UCSD-AML1 (cell line): ENCODE data around the gene TSPAN5.

ENCODE experiments used
- DNase-seq: peaks from one replicate; lab custom pipeline; 2025; ENCODE audit not compliant: unreplicated experiment; lab: John Stamatoyannopoulos, UW

TSPAN5 gene

DNA sequence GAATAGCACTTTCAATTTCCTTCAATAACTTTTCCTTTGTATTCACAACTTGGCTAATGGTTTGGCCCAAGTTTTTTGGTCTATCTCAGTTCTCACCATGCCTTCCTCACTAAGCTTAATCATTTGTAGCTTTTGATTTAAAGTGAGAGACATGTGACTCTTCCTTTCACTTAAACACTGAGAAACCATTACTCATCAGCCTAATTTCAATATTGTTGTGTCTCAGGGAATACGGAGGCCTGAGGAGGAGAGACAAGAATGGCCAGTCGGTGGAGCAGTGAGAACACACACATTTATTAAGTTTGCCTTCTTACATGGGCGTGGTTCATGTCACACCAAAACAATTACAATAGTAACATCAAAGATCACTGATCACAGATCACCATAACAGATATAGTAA lies 56.7 kb downstream of the TSPAN5 start:
- DNase-seq, result no peak

DNA sequence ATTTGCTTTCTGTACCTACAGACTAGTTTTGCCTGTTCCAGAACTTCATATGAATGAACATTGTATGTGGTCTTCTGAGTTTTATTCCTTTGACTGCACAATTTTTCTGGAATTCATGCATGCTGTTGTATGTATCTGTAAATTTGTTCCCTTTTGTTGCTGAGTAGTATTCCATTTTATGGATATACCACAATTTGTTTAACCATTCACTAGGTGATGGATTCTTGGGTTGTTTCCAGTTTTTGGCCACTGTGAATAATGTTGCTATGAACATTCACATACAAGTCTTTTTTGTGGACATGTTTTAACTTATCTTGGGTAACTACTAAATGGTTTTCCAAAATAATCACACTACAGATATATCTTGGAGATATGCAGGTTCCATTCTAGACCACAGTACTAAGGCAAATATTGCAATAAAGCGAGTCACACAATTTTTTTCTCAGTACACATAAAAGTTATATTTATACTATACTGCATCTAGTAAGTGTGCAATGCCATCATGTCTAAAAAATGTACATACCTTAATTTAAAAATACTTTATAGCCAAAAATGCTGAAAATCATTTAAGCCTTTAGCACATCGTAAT lies 58.7 kb downstream of the TSPAN5 start:
- no peak for DNase-seq

DNA sequence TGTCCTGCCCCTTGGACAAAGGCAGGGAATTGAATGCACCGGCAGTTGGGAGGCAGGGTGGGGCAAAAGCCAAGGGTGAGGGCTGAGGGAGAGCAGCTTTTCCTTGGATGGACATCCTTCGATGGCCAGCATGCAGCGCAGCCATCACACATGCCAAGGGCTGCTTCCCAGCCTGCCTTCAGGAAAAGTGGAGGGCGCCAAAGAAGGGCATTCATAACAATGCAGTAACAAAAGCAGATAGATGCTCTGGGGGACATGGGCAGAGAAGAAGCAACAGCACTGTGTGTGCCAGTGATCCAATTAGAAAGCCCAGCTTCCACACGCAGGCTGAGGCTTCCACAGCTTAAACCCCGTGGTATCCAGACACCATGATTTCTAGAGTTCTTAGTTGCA lies 71.5 kb downstream of the TSPAN5 start:
- no peak for DNase-seq

DNA sequence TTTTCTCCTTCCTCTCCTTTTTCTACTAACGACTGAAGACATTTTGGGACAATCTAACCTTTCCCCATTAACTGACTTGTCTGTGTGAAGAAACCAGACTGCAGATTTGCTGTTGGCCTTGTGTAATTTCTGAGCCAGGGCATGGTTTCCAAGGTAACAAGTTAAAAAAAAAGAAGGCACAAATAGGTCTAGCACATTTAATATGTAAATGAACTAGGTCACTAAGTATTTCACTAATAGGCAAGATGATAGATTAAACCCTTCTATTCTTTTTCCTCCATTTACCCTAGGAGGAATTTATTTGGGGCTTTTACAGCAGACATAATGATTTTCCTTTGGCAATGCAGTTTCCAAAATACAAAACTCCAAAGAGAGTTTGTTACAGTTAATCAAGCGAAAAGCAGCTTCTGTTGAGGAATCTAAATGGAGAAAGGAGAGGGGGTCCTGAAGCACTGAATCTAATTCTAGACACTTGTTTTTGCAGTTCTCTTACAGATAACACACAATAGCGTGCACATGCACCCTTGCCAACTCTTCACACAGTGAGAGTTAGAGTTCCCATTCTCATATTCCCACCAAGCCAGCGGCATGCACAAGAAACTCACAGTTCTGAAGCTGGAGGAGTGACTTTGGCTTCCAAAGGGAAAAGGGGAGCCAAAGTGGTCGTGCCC lies 72.0 kb downstream of the TSPAN5 start:
- no peak for DNase-seq

DNA sequence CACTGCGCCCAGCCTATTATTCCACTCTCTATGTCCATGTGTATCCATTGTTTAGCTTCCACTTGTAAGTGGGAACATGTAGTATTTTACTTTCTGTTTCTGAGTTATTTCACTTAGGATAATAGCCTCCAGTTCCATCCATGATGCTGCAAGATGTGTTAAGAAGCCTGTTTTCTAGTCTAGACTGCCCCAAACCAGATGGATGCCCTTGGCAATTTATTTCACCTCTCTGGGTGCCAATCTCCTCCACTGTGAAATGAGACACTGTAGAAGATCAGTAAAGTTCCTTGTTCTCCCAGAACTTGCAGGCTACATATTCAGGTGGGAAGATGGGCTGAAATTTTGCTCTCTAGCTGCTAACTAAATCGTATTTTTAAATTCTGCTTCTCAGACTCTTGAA lies 72.8 kb downstream of the TSPAN5 start:
- no peak for DNase-seq

DNA sequence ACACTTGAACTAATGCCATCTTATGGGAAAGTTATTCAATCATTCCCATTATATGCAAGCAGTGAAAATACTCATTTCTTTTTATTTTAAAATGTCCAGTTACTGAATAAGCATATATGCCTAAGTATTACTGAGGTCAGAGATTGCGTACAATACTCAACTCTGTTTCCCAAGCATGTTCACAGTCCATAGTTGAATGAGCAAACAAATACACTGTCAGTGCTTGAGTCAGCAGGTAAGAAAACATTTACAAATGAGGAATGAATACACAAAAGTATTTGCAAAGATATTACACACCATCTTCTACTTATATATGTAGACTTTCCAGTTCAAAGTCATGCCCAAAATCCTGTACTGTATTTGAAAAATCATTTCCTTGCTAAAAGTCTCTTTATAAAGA lies 74.1 kb downstream of the TSPAN5 start:
- DNase-seq, result no peak

DNA sequence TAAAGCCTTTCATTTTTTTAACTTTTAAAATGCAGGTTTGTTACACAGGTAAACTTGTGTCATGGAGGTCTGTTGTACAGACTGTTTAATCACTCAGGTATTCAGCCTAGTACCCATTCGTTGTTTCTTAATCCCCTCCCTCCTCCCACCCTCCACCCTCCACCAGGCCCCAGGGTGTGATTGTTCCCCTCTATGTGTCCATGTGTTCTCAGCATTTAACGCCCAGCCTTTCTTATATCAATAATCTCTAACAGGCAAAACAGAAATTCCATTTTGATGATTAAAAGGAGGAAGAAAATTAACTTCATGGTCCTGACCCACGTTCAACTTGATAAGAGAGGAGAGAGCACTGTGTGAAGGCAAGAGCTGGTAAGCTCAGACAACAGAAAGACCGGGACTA lies 75.1 kb downstream of the TSPAN5 start:
- no peak for DNase-seq

DNA sequence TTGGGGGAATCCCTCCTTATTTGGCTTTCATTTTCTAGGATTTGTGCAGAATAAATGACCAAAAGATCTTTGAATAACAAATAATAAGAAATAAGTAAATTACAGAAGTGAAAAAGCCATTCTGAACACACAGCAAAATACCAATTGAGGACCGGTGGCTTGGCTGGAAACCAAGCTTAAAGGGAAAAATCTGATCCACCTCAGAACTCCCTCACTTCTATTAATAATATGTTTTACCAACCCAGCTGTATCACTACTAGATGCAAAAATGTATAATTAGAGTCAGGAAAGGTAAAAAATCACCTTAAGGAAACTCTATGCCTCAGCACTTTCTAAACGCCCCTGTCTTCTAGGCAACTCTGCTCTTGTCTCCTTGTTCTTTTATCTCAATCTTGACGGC lies 77.3 kb downstream of the TSPAN5 start:
- no peak for DNase-seq

DNA sequence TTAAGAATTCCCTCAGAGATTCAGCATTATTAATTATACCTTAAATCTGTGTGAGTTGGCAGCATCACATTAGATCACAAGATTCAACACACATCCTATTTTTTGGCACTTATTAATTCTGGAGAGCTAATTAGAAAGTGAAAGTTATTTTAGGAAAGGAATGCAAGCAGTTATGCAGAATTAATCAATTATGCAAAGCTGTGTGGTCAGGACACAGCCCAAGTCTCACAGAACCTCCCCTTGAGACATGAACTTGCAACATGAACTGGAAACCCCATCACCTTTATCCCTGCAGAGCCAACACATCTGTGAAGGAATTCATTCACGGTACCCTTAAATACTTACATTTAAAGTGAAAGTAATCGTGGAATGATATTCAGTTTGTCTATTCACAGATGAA lies 80.5 kb downstream of the TSPAN5 start:
- DNase-seq, result no peak

DNA sequence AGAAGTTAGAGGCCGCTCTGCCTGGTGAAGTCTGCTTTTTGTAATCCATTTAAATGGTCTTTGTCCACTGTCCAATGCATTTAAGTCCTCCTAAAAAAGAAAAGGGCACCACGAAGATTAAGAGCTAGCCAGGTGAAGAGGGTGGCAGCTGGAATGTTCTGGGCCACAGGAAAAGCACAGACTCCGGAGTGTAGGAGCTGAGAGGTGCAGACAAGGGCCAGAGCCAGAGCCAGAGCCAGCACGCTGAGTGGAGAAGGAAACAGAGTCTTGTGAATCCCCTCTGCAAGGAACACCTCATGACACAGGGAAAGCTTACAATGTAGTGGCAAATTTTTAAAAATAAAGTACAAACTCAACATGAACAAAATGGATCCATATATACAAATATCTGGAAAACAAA lies 83.6 kb downstream of the TSPAN5 start:
- DNase-seq, result no peak

DNA sequence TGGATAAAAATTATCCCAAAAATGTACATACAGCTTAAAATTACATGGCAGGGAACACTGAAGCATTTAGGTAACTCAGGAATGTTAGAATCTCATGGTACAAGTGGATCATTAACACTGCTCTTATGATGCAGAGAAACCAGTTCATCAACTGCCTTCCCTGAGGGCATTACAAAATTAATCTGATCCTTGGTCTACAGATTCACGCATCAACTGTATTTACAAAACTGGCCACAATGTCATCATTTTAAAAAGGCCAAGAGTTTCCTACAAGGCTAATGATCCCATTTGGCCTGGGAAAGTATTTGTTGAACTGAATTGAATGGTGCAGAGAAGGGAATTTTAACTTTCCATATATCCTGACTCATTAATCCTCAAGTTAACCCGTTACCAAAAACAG lies 84.6 kb downstream of the TSPAN5 start:
- DNase-seq, result no peak

DNA sequence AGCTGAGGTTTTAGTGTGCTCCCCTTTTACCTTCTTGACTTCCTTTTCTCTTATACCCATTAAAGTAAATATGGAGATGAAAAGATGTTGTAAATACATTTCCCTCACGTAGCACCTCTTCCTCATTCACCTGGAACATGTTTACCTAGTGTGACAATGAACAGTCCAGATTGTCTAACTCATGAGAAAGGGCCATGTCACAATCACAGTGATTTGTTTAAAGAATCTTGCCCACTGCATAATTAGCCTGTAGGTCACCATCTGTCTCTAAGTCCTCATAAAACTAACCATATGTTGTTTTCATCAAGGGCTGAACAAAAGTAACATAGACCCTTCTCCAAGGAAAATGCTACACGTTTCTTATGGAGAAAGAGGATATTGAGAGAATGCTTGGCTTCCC lies 85.7 kb downstream of the TSPAN5 start:
- DNase-seq, result no peak

DNA sequence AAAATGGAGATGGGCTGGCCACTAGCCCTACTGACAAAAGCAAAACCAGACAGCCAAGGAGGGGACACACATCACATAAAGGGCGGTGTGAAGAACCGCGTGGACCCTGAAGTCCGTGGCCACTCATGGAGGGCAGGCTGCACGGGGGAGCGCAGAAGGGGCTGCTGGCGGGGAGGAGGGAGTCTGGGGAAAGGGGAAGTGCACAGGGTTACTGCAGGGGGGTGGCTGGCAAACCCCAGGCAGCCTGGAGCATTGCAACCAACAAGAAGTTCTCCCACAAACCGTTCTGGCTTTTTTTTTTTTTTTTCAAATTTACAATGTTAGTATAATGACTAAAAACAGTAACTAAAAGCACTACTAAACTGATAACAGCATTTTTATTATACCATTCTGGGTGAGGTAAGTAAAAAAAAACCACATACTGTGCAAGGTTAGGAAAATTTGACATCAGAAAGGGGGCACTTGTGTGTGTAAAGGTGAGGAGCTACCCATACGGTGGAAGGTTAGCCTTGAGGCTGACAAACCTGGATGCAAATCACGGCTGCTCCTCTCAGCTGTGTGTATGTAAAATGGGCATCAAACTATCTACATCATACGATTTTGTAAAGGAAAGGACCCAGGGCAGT lies 87.1 kb downstream of the TSPAN5 start:
- no peak for DNase-seq

DNA sequence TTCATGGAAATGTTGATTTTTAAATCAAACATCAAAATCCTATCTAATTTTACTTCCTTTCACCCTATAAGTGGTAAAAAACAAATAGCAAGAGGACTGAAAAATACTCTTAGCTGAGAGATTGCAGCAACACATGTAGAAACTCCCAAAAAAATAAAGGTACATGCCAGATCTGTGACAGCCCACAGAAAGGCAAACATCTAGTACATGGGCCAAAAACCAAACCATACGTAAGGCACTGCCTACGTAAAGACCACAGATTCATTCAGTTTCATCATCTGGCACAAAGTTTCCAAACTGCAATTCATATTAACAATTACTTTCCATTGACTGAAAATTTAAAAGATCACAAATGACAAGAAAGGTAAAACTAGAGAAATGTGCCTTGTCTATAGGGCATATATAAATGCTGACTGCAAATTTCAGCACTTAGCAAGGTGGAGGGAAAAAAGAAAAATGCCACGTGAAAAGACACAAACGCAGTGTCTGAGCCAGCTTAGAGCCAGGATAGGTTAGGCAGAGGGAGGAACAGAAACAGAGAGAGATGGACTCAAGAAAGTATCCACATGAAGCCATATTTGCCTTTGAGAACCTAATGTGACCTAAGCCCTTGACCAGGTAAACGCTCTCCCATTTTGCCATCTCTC lies 88.1 kb downstream of the TSPAN5 start:
- DNase-seq, result no peak

DNA sequence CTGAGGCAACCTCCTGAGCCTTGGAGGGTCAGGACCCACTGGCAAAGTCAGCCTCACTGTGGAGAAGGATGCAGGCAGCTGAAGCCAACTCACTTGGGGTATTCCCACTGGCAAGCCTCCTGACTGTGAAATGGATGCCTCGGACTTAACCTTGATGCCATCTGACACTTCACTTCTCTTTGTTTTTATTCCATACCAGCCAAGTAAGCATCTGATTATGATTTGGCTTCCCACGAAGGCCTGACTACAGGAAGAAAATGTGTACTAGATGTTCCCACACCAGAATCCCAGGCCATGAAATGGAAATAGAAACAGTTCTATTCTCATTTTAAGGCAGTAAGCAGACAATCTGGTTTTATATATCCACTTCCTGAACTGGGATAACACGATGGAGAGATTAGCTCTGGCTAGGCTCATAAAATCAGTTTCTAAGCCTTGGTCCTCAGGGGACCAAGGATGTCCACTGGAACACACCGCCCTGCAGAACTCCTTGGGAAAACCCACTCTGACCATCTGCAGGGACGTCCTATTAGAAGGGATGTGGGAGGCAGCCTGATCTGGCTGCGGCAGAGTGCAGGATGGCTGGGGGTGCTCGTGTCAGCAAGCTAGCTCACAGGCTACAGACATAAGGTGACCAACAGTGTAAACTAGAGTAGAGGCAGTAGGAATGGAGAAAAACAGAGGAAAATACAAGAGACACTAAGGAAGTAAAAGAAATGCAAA lies 89.3 kb downstream of the TSPAN5 start:
- no peak for DNase-seq

DNA sequence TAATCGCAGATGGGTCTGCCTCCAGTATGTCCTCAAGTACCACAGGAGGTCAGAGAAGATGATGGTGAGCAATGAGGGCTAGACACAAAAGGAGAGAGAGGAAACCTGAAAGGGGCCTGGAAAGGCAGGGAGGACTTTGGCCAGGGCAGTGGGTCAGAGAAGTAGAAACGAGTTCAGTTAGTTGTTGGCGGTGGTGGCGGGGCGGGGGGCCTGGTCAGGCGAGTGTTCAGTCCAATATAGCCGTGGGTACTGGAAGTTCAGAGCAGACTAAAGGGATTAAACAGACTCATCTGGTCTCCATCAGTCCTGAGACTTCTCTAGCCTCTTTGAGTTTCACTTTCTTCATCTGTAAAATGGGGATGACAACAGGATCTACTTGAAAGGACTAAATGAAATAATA lies 90.8 kb downstream of the TSPAN5 start:
- no peak for DNase-seq

DNA sequence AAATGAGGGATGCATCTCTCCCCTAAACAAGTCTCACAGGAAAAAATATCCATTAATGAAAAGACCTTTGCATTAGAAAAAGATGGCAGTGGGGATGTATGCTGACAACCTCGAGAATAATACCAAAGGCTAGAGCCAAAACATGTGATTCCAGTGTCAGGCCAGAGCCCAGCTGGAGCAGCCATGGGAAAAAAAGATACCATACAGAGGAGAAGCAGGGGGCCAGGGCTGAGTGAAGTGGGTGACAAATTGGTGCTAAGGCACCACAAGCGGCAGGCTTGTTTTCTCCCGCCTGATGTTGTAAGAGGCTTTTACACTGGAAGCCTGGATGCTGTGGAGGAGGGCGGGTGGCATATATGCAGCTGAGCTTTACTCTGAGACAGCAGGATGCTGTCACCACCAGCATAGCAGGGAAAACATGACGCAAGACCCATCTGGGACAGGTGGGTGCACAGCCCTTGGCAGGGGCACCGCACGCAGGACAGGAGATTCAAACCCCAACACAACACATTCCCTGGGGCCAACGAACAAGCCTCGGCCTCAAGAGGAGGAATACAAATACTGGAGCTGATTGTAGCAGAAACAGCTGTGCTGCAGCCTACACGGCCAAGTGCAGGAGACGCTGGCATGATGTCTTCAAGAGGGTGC lies 91.9 kb downstream of the TSPAN5 start:
- DNase-seq, result no peak

DNA sequence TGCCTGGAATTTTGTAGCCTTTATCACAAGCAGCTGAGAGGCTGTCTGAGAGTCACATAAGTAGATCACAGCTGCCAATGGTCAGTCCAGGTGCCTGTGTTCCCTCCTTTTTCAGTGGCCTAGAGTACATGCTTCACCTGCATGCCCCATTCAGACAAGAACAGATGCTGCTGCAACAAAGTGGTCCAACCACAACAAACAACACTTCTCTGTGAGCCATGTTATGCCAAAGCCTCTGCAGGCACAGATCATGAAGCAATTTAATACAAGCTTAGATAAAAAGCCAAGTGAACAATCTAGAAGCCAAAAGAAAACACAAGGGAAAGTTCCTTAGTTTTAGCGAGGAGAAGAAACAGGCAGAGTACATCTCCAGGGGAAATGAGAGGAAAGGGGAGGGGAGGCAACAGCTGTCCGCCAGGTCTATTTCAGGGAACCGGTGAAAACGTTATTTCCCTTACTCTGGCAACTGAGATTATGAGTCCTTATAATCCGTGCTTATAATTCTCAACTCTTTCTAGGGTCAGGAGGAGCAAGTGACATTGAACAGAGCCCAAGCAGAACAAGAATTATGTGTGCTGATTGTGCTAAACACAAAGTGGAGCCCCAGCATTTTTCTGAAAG lies 92.6 kb downstream of the TSPAN5 start:
- DNase-seq, result no peak

DNA sequence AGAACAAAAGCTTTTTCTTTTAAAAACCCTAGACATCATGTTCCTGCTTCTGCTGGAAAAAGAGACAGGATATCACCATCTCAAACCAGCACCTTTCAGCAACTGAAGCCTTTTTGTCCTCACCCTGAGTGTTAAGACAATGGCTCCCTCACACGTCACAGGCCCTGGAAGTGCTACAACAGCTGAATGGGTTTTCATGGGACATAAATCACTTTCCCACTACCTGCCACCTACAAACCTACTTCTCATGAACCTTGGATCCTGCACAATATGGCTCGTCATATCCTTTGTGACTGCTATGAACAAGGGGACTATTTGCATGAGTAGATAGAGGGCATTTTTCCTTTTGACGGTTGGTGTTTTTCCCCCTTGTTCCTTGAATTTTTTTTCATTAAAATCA lies 93.6 kb downstream of the TSPAN5 start:
- DNase-seq, result no peak

DNA sequence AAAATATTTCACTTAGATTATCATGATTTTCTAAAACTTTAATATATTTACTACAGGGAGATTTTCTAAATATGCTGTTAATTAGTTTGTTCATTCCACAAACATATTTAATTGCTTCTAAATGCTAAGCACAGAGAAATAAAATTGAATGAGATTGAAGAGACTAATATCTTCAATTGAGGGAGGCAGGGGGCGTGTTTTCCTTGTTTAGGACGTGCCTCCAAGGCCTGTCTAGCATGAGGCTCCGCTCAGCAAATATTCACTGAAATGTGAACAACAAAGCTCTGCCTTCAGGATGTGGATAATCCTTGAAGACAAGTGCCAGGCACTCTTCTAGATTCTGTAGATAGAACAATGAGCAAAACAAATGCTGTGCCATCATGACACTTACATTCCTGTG lies 98.1 kb downstream of the TSPAN5 start:
- DNase-seq, result no peak
